ENCODE results near the gene FUT2. TPM values are rescaled to one million over a fixed set of nuclear protein-coding genes. Genes with fewer than 3 reads are reported as not detected.

The FUT2 gene
- total RNA-seq, 2 donors from 2014 or later, result 125 to 141 TPM

DNA sequence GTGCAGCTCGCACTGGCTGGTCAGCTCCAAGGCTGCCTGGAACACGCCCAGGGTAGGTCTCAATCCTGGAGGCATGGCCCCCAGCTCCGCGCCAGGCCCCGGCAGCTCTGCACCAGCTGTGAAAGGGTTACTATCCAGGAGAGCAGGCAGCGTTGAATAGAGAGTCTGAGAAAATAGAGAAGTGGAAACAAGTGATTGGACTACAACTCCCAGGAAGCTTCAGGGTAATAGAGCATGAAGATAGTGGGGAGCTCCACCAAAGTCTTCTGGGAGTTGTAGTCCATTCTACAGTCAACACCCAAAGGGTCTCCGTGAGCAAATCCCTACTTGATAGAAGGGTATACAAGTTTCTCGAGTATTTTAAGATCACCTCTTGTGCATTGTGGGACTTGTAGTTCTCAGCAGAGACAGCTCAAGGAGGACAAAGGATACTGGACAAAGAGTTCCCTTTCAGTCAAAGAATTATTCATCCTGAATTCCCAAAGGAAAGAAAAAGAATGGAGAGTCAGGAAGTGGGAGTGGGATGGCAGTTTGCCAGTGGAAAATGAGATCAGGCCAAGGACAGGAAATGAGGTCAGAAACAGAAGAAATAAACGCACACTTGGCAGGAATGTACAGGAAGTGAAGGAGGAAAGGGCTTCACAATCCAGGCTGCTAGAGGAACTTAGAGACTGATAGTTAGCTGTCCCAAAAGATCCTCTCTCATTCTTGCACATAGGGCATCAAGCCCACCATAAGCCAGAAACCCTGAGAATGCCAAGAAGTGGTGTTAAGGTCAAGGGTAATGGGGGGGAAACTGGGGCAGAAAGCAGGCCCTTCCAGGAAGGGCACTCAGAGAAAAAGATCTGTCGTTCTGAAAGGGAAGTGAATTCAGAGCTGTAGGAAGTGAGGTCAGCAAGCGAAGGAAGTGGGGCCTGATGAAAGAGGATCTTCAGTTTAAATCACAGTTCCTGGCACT, 29.3 kb downstream of the FUT2 start:
- intact Hi-C loops (cut with DNase I), result no loop called here
- Histone ChIP-seq H3K27me3 (no peaks in the 10 kb centered on the region), H3K9ac (ENCODE audit: low read depth in 2 of 2, low read length in 2 of 2) (no peak overlapping the region), H3K4me3 (no peak overlapping the region), H3K9me3 (no peaks in the 10 kb centered on the region), H3K4me1 (no peaks in the 10 kb centered on the region), H3K27ac (peak overlapping the region; percentile 46), H3K36me3 (no peaks in the 10 kb centered on the region)
- peak; percentile 66 for DNase-seq
- TF ChIP-seq, protein P1, sequence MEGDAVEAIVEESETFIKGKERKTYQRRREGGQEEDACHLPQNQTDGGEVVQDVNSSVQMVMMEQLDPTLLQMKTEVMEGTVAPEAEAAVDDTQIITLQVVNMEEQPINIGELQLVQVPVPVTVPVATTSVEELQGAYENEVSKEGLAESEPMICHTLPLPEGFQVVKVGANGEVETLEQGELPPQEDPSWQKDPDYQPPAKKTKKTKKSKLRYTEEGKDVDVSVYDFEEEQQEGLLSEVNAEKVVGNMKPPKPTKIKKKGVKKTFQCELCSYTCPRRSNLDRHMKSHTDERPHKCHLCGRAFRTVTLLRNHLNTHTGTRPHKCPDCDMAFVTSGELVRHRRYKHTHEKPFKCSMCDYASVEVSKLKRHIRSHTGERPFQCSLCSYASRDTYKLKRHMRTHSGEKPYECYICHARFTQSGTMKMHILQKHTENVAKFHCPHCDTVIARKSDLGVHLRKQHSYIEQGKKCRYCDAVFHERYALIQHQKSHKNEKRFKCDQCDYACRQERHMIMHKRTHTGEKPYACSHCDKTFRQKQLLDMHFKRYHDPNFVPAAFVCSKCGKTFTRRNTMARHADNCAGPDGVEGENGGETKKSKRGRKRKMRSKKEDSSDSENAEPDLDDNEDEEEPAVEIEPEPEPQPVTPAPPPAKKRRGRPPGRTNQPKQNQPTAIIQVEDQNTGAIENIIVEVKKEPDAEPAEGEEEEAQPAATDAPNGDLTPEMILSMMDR (IDR thresholded peaks at IDR 0.05), result no peak

DNA sequence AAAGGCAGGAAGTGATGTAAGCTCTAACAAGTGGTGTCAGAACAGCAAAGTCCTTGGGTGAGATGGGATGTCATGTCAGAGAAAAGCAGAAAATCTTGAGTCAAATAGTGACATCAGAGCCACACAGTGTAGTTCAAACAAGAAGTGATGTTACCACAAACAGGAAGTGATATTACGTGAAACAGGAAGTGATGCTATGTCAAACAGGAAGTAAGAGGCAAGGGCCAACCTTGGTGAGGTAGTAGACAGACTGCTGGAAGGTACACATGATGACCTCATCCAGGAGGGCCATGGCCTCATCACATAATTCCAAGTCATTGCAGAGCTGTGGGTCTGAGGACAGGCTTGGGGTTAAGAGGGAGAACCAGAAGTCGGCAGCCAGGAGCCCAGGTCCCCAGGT, 30.8 kb downstream of the FUT2 start:
- H3K4me3 ChIP-seq, result no peak overlapping the region
- no peak overlapping the region for H3K9ac ChIP-seq (ENCODE audit: low read depth in 2 of 2, low read length in 2 of 2)
- intact Hi-C loops (cut with DNase I), result no loop called here
- H3K27ac ChIP-seq, result no peak overlapping the region
- no peak for DNase-seq
- no peaks in the 10 kb centered on the region for H3K27me3 ChIP-seq
- H3K4me1 ChIP-seq, result no peaks in the 10 kb centered on the region
- TF ChIP-seq, protein P1 (IDR thresholded peaks at IDR 0.05), result no peak
- H3K36me3 ChIP-seq, result no peaks in the 10 kb centered on the region
- H3K9me3 ChIP-seq, result no peaks in the 10 kb centered on the region

DNA sequence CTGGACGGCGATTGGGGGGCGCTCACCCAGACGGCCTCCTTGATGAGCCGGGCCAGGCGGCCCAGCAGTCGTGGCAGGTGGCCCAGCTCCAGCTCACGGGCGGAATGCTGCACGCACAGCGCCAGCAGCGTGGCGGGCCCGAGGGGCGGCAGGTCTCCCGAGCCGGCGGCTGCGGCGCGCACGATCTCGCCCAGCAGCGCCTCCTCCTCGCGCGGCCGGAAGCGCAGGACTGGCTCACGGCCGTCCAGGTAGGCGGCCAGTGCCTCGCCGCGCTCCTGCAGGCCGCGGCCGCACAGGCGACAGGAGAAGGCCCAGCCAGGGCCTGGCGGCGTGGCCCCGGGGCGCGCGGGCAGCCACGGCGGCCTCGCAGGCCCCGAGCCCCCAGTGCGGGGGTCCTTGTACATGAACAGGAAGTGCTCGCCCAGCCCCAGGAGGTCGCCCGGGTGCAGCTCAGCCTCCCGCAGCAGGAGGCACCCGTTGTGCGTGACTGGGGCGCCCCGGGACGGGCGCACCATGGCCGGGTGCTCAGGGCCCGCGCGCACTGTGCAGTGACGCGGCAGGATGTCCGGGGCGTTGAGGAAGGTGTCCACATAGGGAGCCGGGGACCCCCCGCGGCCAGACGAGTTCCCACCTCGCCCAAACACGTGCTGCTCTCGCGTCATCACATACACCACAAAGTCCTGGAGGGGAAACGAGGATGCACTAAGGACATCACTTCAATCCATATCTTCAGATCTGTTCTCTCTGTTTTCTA, 33.3 kb downstream of the FUT2 start:
- intact Hi-C loops (cut with DNase I), result no loop called here
- TF ChIP-seq, protein P1 (IDR thresholded peaks at IDR 0.05), result no peak
- H3K4me3 ChIP-seq, result no peak overlapping the region
- H3K9me3 ChIP-seq, result no peaks in the 10 kb centered on the region
- no peak overlapping the region for H3K27ac ChIP-seq
- DNase-seq, result no peak
- no peak overlapping the region for H3K9ac ChIP-seq (ENCODE audit: low read depth in 2 of 2, low read length in 2 of 2)
- H3K27me3 ChIP-seq, result no peaks in the 10 kb centered on the region
- no peaks in the 10 kb centered on the region for H3K4me1 ChIP-seq
- no peaks in the 10 kb centered on the region for H3K36me3 ChIP-seq

DNA sequence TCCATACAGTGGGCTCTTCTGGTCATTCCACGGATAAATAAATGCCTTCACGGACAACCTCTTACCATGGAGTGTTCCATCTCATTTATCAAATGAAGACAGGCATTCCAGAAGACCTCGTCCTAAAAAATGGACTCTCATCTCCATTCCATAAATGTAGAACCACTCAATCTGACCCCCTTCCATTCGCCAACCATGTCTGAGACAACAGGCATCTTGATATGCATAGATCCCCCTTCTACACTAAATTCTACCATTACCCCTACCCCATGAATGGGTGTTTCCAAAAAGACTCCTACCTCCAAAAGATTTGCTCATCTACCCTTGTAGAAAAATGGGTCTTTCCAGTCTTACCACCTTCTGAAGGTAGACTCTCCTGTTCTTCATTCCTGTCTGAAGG, 35.7 kb downstream of the FUT2 start:
- H3K36me3 ChIP-seq, result no peaks in the 10 kb centered on the region
- no peaks in the 10 kb centered on the region for H3K9me3 ChIP-seq
- DNase-seq, result no peak
- no peak overlapping the region for H3K9ac ChIP-seq (ENCODE audit: low read depth in 2 of 2, low read length in 2 of 2)
- H3K27ac ChIP-seq, result no peak overlapping the region
- TF ChIP-seq, protein P1 (IDR thresholded peaks at IDR 0.05), result no peak
- no peak overlapping the region for H3K4me3 ChIP-seq
- intact Hi-C loops (cut with DNase I), result no loop called here
- no peaks in the 10 kb centered on the region for H3K4me1 ChIP-seq
- no peaks in the 10 kb centered on the region for H3K27me3 ChIP-seq

DNA sequence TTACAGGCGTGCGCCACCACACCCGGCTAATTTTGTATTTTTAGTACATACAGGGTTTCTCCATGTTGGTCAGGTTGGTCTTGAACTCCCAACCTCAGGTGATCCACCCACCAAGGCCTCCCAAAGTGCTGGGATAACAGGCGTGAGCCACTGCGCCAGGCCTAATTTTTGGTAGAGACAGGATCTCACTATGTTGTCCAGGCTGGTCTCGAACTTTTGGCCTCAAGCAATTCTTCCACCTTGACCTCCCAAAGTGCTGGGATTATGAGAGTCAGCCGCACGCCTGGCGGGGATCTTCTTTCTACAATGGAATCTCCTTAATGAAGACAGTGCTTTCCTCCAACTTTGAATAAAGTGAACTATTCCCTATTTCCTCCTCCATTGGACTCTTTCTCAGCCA, 38.9 kb downstream of the FUT2 start:
- TF ChIP-seq, protein P1 (IDR thresholded peaks at IDR 0.05), result no peak
- intact Hi-C loops (cut with DNase I), result loop anchor here (5.0 kb wide), 2 partner anchors 57 to 87 kb away; partner anchors contain the start of gene CA11
- Histone ChIP-seq H3K27me3 (no peaks in the 10 kb centered on the region), H3K9ac (ENCODE audit: low read depth in 2 of 2, low read length in 2 of 2) (no peak overlapping the region), H3K4me3 (no peak overlapping the region), H3K27ac (no peak overlapping the region), H3K9me3 (no peaks in the 10 kb centered on the region), H3K36me3 (no peaks in the 10 kb centered on the region), H3K4me1 (no peaks in the 10 kb centered on the region)
- DNase-seq, result no peak

All from colonic mucosa (tissue), 4 donors.